Stimulated activated CD4-positive, alpha-beta T cell treated with anti-CD3 and anti-CD28 coated beads, Interleukin-12 subunit alpha, Interleukin-12 subunit beta, amount 100 ng/mL, for 4 hours (primary cell): ENCODE data around the gene ZSCAN21.

Source experiments
- DNase-seq: peaks from one replicate; pipeline ENCODE4 v3.0.0-alpha.2; 2020

Gene ZSCAN21

DNA sequence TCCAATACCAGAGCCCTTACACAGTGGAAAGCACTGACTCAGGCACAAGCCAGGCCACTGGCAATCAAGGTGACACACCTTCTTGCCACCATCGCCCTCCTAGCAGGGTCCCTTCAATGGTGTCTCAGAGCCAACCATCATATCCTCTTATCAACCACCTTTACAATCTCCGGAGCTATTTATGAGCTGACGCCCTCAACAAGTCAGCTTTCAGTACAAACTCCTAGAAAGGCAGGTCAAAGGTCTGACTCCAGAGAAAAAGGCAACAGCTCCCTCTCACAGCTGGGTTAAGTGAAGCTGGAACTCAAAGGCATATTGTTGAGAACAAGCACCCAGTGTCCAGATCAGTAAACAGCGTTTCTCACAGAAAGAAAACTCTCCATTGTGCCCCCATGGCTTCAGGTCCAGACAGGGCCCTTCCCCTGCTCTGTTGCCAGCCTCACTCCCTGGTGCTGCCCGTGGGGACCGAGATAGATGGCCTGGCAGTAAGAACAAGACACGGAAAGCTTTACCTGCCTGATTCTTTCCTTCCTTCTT, 29.5 kb downstream of the ZSCAN21 start:
- no peak for DNase-seq

DNA sequence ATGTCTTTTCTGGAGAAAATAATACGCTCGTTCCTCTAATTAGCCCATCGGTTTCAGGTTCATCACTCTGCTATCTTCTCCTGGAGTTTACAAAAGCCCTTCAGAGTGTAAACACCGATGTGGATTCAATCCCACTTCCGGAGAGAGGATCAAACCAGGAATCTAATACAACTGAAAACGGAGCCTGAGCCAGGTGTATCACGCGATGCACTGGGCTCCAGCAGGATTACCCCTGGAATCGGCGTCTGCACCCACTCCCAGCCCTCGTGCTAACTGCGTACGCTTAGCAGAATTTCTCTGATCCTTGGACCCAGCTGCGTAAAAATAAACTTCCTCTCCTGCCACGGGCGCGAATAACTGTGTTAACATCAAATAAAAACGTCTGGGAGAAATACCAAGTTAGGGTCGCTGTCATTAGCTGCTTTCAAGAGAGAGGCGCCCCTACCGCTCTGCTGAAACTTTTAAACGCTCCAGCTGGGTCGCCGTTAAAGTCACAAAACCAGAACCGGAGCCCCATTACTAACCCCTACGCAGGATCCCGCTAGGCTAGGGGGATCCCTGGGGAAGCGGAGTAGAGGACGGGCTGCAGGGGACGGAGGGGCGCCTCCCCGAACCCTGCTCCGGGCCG, 31.4 kb downstream of the ZSCAN21 start:
- no peak for DNase-seq

GRCh38 chr7:100081535-100082102, 32.0 kb downstream of the ZSCAN21 start, which contains the start of gene ZNF3:
TSS of gene ZNF3 (minus strand) at chr7:100081723. CDS start at chr7:100077357, 4,366 bp downstream.
- DNase-seq, result peak; percentile 97

DNA sequence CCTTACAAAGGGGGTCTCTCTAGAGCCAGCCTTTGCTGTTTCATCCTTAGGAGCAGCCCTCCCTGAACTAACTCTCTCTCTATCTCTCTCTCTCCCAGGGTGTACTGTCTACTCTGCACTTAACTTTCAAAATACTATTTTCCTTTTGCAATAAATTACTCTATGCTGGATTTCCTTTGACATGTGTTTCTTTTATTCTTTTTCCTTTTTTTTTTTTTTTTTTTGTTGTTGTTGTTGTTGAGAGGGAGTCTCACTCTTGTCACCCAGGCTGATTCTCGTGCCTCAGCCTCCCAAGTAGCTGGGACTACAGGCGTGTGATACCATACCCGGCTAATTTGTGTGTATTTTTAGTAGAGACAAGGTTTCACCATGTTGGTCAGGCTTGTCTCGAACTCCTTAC, 33.4 kb downstream of the ZSCAN21 start:
- no peak for DNase-seq

- no peak for DNase-seq
Observed at GRCh38 chr7:100085515-100085914, 35.9 kb downstream of the ZSCAN21 start.

DNA sequence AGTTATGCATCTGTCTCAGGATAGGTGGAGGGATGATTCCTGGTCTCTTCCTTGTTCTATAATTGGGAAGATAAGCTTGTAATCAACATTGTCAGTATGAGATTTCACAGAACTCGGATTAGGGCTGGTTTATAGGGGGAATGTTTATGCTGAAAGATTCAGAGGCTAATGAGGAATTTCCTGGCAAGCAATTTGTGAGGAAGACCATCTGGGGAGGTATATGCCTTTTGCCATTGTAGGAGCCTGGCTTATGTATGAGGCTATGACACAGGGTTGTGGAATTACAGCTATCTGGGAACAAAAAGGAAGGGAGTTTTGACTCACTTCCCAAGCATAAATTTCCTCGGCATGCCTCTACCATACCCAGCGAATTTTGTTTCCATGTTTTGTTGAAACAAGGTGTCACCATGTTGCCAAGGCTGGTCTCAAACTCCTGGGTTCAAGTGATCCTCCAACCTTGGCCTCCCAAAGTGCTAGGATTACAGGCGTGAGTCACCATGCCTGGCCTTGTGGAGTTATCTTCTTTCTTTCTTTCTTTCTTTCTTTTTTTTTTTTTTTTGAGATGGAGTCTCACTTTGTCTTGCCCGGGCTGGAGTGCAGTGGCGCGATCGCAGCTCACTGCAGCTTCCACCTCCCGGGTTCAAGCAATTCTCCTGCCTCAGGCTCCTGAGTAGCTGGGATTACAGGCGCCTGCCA, 37.6 kb downstream of the ZSCAN21 start:
- no peak for DNase-seq

DNA sequence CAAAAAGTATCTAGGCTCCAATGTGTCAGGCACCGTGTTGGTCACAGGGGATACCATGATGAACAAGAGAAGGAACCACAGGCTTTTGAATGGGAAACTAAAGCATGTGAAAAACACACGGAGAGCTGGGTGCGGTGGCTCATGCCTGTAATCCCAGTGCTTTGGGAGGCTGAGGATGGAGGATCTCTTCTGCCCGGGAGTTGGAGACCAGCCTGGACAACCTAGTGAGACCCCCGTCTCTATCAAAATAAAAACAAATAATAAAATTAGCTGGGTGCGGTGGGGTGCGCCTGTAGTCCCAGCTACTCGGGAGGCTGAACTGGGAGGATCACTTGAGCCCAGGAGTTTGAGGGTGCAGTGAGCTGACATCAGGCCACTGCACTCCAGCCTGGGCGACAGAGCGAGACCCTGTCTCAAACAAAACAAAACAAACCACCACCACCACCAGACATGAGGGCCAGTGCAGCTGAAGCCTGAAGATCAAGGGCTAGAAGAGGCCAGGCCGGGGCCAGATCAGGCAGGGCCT, 38.6 kb downstream of the ZSCAN21 start:
- DNase-seq, result no peak

DNA sequence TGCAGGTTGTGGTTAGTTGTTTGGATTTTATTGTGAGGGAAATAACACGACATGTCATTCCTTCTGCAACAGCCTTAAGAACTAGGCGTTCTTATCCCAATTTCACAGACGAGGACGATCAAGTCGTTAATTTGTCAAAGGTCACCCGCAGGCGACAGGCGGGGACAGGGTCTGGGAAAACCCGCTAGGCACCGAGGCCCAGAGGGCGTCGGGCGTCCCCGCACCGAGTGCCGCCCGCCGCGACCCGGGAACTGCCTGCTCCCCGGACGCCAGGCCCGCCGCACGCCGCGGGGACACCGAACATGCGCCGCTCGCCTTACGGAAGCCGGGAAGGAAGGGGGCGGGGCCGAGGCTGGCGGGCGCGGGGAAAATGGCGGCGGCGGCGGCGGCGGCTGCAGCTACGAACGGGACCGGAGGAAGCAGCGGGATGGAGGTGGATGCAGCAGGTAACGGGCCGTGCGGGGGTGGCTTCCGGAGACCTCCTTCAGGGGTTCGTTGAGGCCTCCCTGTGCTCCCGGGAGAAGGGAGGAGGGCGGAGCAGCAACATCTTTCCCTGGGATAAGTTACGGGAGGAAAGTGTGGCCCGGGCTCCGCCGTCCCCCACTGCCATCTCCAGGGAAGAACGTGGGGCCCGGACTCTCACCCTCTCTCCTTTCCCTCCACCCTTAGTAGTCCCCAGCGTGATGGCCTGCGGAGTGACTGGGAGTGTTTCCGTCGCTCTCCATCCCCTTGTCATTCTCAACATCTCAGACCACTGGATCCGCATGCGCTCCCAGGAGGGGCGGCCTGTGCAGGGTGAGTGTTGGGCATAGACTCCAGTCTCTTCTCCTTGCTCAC, 39.3 kb downstream of the ZSCAN21 start, which contains the start of gene COPS6:
TSS of gene COPS6 (plus strand) at position 349 of the 837 bp plus-strand sequence. CDS start at position 371, 22 bp downstream.
- peak; percentile 91 for DNase-seq

GRCh38 chr7:100089458-100090196, 40.1 kb downstream of the ZSCAN21 start:
- DNase-seq, result no peak

GRCh38 chr7:100090527-100091410, 41.2 kb downstream of the ZSCAN21 start:
- no peak for DNase-seq

- no peak for DNase-seq
Observed at GRCh38 chr7:100091411-100092181, 42.0 kb downstream of the ZSCAN21 start.

- DNase-seq, result no peak
Observed at GRCh38 chr7:100093054-100093453, 43.5 kb downstream of the ZSCAN21 start.

DNA sequence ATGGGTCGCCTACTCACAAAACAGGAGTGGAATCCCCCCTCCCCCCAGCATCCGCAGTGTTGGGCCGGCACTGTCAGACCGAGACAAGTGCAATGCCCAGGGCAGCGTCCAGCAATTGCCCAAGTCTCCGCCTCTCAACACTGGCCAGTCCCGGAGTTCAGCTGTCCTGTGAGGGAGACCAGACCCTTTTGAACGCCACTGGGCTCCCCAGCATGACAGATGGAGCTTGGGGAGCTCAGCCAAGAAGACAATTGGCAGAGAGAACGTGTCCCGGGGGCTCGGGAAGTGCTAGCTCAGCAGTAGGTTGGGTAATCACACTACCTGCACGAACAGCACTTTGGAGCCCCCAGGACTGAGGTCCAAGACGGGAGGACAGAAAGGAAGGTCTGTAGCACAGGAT, 43.9 kb downstream of the ZSCAN21 start:
- no peak for DNase-seq

DNA sequence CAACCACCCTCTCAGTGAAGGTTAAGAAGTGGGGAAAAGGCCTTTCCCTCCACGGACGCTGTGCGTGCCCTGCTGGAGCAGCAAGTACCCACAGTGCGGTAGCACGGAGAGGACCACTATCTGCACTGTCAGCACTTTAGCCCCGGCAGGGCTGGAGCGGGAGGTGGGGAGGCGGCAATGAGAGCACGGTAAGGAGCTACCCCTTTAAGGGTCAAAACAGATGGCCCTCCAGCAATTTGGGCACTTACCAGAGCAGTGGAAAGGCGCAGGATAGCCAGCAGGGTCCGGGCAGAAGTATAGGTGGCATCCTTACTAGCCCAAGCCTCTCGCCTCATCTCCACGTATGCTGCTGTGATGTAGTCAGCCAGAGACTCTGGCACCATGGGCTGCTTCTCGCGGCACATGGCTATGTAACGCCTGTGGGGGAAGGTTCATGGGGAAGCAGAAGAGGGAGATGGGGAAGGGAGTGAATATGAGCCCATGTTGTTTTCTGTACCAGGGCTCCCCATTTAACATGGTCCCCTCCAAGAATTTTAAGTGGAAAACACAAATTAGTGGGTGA, 44.4 kb downstream of the ZSCAN21 start:
- DNase-seq, result no peak

DNA sequence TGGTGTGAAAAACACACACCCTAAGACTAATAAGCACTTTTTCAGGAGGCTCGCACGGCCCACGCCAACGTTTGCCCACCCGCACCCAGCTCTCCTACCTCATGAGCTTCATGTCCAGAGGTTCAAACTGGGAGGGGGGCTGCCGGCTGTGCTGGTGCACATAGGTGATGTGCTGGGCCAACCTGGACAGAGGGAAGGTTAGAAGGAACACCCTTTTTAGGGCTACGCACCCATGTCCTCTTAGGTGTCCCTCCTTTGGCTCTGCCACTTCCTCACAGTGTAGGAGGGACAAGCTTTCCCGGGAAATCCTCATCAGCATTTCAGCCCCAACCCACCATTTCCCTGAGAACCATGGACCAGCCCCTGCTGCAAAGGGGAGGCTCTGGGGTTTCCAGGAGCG, 45.7 kb downstream of the ZSCAN21 start:
- DNase-seq, result no peak

DNA sequence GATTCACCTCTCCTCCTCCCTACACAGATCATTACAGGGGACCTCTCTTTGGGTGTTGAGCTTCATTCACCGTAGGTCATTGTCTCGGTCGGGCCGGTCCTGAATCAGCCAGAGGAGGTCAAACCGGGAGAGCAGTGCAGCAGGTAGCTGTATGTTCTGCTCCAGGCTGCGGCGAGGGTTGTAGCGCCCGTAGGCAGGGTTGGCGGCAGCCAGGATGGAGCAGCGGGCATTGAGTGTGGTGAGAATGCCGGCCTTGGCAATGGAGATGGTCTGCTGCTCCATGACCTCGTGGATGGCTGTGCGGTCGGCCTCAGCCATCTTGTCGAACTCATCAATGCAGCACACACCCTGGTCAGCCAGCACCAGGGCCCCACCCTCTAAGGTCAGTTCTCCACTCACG, 46.1 kb downstream of the ZSCAN21 start:
- no peak for DNase-seq

DNA sequence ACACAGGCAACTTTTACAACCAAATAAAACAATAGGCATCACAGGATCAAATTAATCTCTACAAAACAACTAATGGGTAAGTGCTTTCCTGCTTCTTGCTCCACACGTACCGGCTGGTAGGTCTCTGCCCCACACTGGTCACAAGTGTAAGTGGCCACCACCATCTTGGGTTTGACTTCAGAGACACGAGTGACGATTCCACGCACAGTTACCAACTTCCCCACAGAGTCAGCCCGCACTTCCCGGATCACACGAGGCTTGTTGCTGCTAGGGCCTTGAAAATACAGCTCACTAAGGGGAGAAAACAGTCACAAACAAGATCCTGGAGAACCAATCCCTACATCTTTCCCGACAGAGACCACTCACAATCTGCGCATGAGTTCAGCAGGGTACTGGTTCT, 49.3 kb downstream of the ZSCAN21 start:
- no peak for DNase-seq

DNA sequence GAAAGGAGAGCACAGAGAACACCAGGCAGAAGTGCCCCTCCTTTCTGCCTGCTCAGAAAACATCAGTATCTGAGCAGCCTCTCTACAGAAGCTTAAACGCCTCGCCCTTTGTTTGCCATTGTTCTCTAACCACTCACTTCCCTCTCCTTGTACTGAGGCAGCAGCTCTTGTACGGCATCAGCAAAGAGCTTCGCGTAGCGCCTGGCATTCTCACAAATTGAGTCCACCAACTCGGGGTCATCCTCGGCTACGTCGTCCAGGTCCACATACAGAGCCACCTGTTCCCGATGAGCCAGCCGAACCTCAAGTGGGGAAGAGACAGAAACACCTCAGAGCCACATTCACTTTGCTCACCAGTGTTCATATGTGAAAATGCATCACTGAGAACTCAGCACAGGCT, 49.9 kb downstream of the ZSCAN21 start:
- DNase-seq, result no peak

DNA sequence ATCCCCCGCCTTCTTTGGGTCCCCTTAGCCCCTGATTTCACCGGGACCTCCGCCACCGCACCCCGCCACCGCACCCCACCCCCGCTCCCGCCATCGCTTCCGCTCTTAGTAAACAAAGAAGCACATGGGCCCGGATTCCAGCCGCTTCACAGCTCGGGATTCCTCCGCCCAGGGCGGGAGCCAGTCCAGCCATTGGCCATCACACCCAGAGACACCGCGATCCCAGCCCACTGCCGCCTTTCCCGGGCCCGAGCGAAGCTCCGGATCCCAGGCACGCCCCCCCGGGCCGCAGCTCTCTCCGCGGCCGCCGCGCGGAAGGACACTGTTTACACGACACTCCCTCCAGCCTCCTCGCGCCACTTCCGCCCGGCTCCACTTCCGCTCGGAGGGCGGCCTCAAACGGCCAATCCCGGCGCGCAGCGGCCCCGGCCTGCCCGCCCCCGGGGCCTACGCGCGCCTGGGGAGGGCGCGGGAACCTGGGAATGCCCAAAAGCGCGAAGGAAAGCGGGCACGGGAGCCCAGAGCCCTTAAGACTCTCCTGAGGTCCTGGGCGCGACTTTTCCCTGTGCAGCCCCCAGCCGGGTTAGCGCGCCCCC, 50.9 kb downstream of the ZSCAN21 start:
- DNase-seq, result peak; percentile 81
